GM23248 (cell line): ENCODE measurements around the gene KIF13A. TPM values are rescaled to one million over a fixed set of nuclear protein-coding genes. Genes with fewer than 3 reads are reported as not detected.
"Not testable (repeated sequence)": the region's sequence is repeated elsewhere in the genome, so short reads cannot be mapped to it uniquely, and the experiment has no call there.

Source experiments
- DNase-seq: peaks from one replicate; pipeline ENCODE4 v3.0.0-alpha.2; 2015
- H2AFZ ChIP-seq: fragments of 200-600 bp; sonication (generic); 2 replicates; pipeline ENCODE4 v1.6.1; 2016; ENCODE audit warnings: antibody characterized with exemption
- H3F3A ChIP-seq: fragments of 200-600 bp; sonication (generic); 2 replicates; pipeline ENCODE4 v1.6.1; 2016; ENCODE audit warnings: mild to moderate bottlenecking, antibody characterized with exemption, mixed run types; ENCODE audit not compliant: insufficient read depth
- H3K27ac ChIP-seq: fragments of 200-600 bp; sonication (generic); 2 replicates; pipeline ENCODE4 v1.5.1; 2016; ENCODE audit warnings: mild to moderate bottlenecking
- H3K27me3 ChIP-seq: fragments of 200-600 bp; sonication (generic); replicated peaks from 2 replicates; pipeline ENCODE4 v1.6.1; 2016; ENCODE audit warnings: mild to moderate bottlenecking; ENCODE audit not compliant: insufficient read depth
- H3K36me3 ChIP-seq: fragments of 200-600 bp; sonication (generic); 2 replicates; pipeline ENCODE4 v1.6.1; 2016; ENCODE audit warnings: low read depth, mild to moderate bottlenecking
- H3K4me1 ChIP-seq: fragments of 200-600 bp; sonication (generic); 2 replicates; pipeline ENCODE4 v1.6.1; 2016; ENCODE audit warnings: mild to moderate bottlenecking; ENCODE audit not compliant: insufficient read depth
- H3K4me2 ChIP-seq: fragments of 200-600 bp; sonication (generic); one replicate; pipeline ENCODE4 v1.6.1; 2016; ENCODE audit warnings: mild to moderate bottlenecking; ENCODE audit not compliant: unreplicated experiment
- H3K4me3 ChIP-seq: fragments of 200-600 bp; sonication (generic); 2 replicates; pipeline ENCODE4 v1.5.1; 2016; ENCODE audit warnings: mild to moderate bottlenecking
- H3K79me2 ChIP-seq: fragments of 200-600 bp; sonication (generic); 2 replicates; pipeline ENCODE4 v1.6.1; 2016; ENCODE audit warnings: mild to moderate bottlenecking; ENCODE audit not compliant: insufficient read depth
- H3K9ac ChIP-seq: fragments of 200-600 bp; sonication (generic); 2 replicates; pipeline ENCODE4 v1.6.1; 2016; ENCODE audit warnings: mild to moderate bottlenecking
- H3K9me2 ChIP-seq: fragments of 200-600 bp; sonication (generic); 2 replicates; pipeline ENCODE4 v1.6.1; 2016; ENCODE audit warnings: mixed run types, mild to moderate bottlenecking, moderate library complexity; ENCODE audit not compliant: insufficient read depth
- H3K9me3 ChIP-seq: fragments of 200-600 bp; sonication (generic); one replicate; pipeline ENCODE4 v1.6.1; 2017; ENCODE audit warnings: low read depth
- H4K20me1 ChIP-seq: fragments of 200-600 bp; sonication (generic); 2 replicates; pipeline ENCODE4 v1.6.0; 2016; ENCODE audit not compliant: insufficient read depth
- EZH2 ChIP-seq: fragments of 200-600 bp; sonication (generic); IDR thresholded peaks from 2 replicates; pipeline ENCODE4 v1.6.1; 2018; ENCODE audit warnings: antibody characterized with exemption, mild to moderate bottlenecking; ENCODE audit not compliant: insufficient read depth, poor library complexity, severe bottlenecking
- EZH2phosphoT487 ChIP-seq: fragments of 200-600 bp; sonication (generic); IDR thresholded peaks from 2 replicates; pipeline ENCODE4 v1.6.1; 2018; ENCODE audit warnings: antibody characterized with exemption, moderate library complexity, mild to moderate bottlenecking, low read depth; ENCODE audit not compliant: insufficient read depth
- WGBS, 2 experiments: methylation state at CpG; one replicate each; pipeline ENCODE4 v1.1.6; 2015 to 2017; ENCODE audit warnings: low lambda C conversion rate in 2 of 2, low coverage in 1 of 2; ENCODE audit errors: missing lambda C conversion rate in 2 of 2; 5-methylcytosine and 5-hydroxymethylcytosine counted together
- in situ Hi-C: fragments of 300-500 bp; cut with MboI; formaldehyde crosslinking; loops from 2 replicates; pipeline ENCODE4 v1.15.0; 2020
- polyA plus RNA-seq: library from polyadenylated mRNA; unstranded; fragments of >200 nt; fragmentation: Nextera tagmentation; extraction: Ambion mirVana; gene quantifications from 2 replicates; pipeline ENCODE4 v1.2.1, GENCODE V29; 2016
- total RNA-seq: library from RNA; depleted of rRNA; stranded (reverse); fragments of >200 nt; shearing (Covaris generic); gene quantifications from 2 replicates; pipeline ENCODE4 v1.2.3, GENCODE V29; 2014

KIF13A gene
- total and polyA plus RNA-seq, 2 experiments from 2014 or later: 5.0 to 46.0 TPM

DNA sequence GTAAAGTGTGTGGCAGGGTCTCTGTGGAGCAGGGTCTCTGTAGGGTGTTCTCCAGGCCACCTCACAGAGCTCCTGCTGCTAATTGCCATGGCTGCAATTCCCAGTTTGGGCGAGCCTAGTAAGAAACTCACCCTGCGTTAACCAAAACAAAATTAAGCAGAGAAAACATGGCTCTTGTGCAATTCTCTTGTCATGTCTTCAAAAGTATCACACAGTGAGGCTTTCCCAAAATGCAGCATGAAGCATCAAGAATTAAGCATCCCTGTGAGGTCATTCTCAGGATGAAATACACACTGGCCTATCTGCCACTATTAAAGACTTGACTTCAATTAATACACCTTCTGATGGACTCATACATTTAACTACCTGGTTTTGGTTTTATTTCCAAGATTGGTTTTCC lies 72.8 kb downstream of the KIF13A start:
- Histone ChIP-seq H3K9me3 (no peaks in the 10 kb centered on the region), H3K27ac (no peak overlapping the region), H3K4me3 (no peak overlapping the region), H4K20me1 (no peaks in the 10 kb centered on the region), H2AFZ (no peak overlapping the region), H3K36me3 (no peaks in the 10 kb centered on the region), H3K79me2 (peaks cover 97% of the 10 kb centered on the region), H3K9me2 (no peaks in the 10 kb centered on the region), H3F3A (no peaks in the 10 kb centered on the region), H3K9ac (no peak overlapping the region), H3K4me1 (peaks cover 40% of the 10 kb centered on the region), H3K27me3 (no peaks in the 10 kb centered on the region), H3K4me2 (no peak overlapping the region)
- WGBS, 2 experiments: 28 to 30% methylated on average over 2 of the region's 2 CpGs
- in situ Hi-C loops: no loop called here
- peak; percentile 52 for DNase-seq
- no peak for TF ChIP-seq EZH2phosphoT487
- TF ChIP-seq EZH2: no peak

GRCh38 chr6:17912521-17912920 lies 74.9 kb downstream of the KIF13A start:
- Histone ChIP-seq H3K36me3 (no peaks in the 10 kb centered on the region), H3K9me2 (no peaks in the 10 kb centered on the region), H3K79me2 (peaks cover 94% of the 10 kb centered on the region), H3K4me3 (no peak overlapping the region), H3F3A (peaks cover 10% of the 10 kb centered on the region), H3K27ac (no peak overlapping the region), H4K20me1 (no peaks in the 10 kb centered on the region), H3K9me3 (no peaks in the 10 kb centered on the region), H2AFZ (no peak overlapping the region), H3K27me3 (no peaks in the 10 kb centered on the region), H3K4me1 (peaks cover 43% of the 10 kb centered on the region), H3K4me2 (no peak overlapping the region), H3K9ac (no peak overlapping the region)
- in situ Hi-C loops: no loop called here
- TF ChIP-seq EZH2: no peak
- TF ChIP-seq EZH2phosphoT487: no peak
- DNase-seq: no peak

DNA sequence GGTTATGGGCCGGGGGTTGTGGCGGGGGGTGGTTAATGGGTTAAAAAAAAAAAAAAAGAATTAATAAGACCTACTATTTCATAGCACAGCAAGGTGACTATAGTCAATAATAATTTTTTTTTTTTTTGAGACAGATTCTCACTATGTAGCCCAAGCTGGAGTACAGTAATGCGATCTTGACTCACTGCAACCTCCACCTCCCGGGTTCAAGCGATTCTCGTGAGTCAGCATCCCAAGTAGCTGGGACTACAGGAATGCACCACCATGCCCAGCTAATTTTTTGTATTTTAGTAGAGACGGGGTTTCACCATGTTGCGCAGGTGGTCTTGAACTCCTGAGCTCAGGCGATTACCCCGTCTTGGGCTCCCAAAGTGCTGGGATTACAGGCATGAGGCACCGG lies 75.8 kb downstream of the KIF13A start:
- H2AFZ ChIP-seq, H3K4me3 ChIP-seq, H3K9ac ChIP-seq, H3K36me3 ChIP-seq, H3K27me3 ChIP-seq, in situ Hi-C loops, H3K4me2 ChIP-seq, H3K9me3 ChIP-seq, H3K9me2 ChIP-seq, H4K20me1 ChIP-seq: not testable (repeated sequence)
- H3K79me2 ChIP-seq: peaks cover 86% of the 10 kb centered on the region
- H3F3A ChIP-seq: peaks cover 19% of the 10 kb centered on the region
- WGBS, 2 experiments: 66 to 69% methylated on average over 11 of the region's 11 CpGs
- H3K4me1 ChIP-seq: peaks cover 52% of the 10 kb centered on the region
- 0 out of 2 replicates have a peak overlapping the region, but pooled peaks have one; percentile 1 for H3K27ac ChIP-seq
- peak; percentile 52 for DNase-seq

GRCh38 chr6:17910189-17910588 lies 77.2 kb downstream of the KIF13A start:
- no peaks in the 10 kb centered on the region for H4K20me1 ChIP-seq
- H3F3A ChIP-seq: peaks cover 31% of the 10 kb centered on the region
- no peak for TF ChIP-seq EZH2phosphoT487
- no peak for TF ChIP-seq EZH2
- peak overlapping the region; percentile 10; the same call in 1 of the 2 replicates for H3K27ac ChIP-seq
- H3K36me3 ChIP-seq: no peaks in the 10 kb centered on the region
- H2AFZ ChIP-seq: no peak overlapping the region
- peaks cover 64% of the 10 kb centered on the region for H3K4me1 ChIP-seq
- H3K4me2 ChIP-seq: peak overlapping the region; percentile 30
- peaks cover 73% of the 10 kb centered on the region for H3K79me2 ChIP-seq
- H3K9me3 ChIP-seq: no peaks in the 10 kb centered on the region
- no peak overlapping the region for H3K4me3 ChIP-seq
- 66 to 76% methylated on average over 2 of the region's 2 CpGs for whole genome bisulfite sequencing, 2 experiments
- DNase-seq: no peak
- no peaks in the 10 kb centered on the region for H3K9me2 ChIP-seq
- H3K9ac ChIP-seq: 0 out of 2 replicates have a peak overlapping the region, but pooled peaks have one; percentile 3
- no peaks in the 10 kb centered on the region for H3K27me3 ChIP-seq
- in situ Hi-C loops: no loop called here

DNA sequence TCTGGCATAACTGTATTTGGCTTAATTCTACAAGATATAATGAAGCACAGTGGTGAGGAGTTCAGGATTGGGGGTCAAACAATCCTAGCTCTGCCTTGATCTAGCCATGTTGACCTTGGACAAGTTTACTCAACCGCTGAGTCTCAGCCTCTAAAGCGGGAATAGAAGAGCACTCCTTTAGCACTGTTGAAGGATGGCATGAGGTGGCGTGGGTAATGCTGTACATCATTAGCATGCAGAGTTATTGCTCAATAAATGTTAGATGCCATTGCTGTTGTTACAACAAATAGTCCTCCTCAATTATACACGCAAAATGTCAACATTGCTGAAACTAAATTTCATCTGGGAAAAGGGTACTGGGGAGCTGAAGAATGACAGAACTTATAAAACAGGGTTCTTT lies 78.6 kb downstream of the KIF13A start:
- Histone ChIP-seq H3F3A (peaks cover 45% of the 10 kb centered on the region), H3K36me3 (no peaks in the 10 kb centered on the region), H3K9me3 (no peaks in the 10 kb centered on the region), H3K9ac (no peak overlapping the region), H2AFZ (no peak overlapping the region), H3K4me2 (no peak overlapping the region), H4K20me1 (no peaks in the 10 kb centered on the region), H3K27me3 (no peaks in the 10 kb centered on the region), H3K4me3 (no peak overlapping the region), H3K9me2 (no peaks in the 10 kb centered on the region), H3K79me2 (peaks cover 70% of the 10 kb centered on the region), H3K27ac (peak overlapping the region; percentile 99), H3K4me1 (peaks cover 70% of the 10 kb centered on the region)
- no peak for TF ChIP-seq EZH2
- TF ChIP-seq EZH2phosphoT487: no peak
- in situ Hi-C loops: no loop called here
- 89 to 91% methylated on average over 4 of the region's 4 CpGs for WGBS, 2 experiments
- DNase-seq: no peak
